NOMO-1 (cell line): ENCODE measurements around the gene MSI2.

Experiments used
- DNase-seq, 2 experiments: peaks; one replicate each; lab custom pipeline; 2025; ENCODE audit not compliant: unreplicated experiment in 2 of 2; lab: John Stamatoyannopoulos, UW

MSI2 gene

GRCh38 chr17:57544834-57545463 is 288.6 kb downstream of the MSI2 start:
- DNase-seq = no peak

- no peak for DNase-seq
Observed at GRCh38 chr17:57545731-57546342, 289.5 kb downstream of the MSI2 start.

- no peak for DNase-seq
Observed at GRCh38 chr17:57548421-57549410, 292.4 kb downstream of the MSI2 start.

- no peak for DNase-seq
Observed at GRCh38 chr17:57549468-57549867, 293.1 kb downstream of the MSI2 start.

GRCh38 chr17:57550016-57550415 is 293.7 kb downstream of the MSI2 start:
- no peak for DNase-seq

- no peak for DNase-seq
Observed at GRCh38 chr17:57550668-57551315, 294.5 kb downstream of the MSI2 start.

- DNase-seq = no peak
Observed at GRCh38 chr17:57551321-57552079, 295.2 kb downstream of the MSI2 start.

GRCh38 chr17:57552114-57552624 is 295.8 kb downstream of the MSI2 start:
- peak in 1 of 2 experiments; percentile 12 for DNase-seq

GRCh38 chr17:57553526-57553925 is 297.2 kb downstream of the MSI2 start:
- DNase-seq = peak; percentile 11 to 29

- DNase-seq = peak in 1 of 2 experiments; percentile 17
Observed at GRCh38 chr17:57553991-57554825, 297.9 kb downstream of the MSI2 start.

GRCh38 chr17:57554826-57555635 is 298.7 kb downstream of the MSI2 start:
- no peak for DNase-seq

- no peak for DNase-seq
Observed at GRCh38 chr17:57555636-57556175, 299.4 kb downstream of the MSI2 start.

- no peak for DNase-seq
Observed at GRCh38 chr17:57556320-57556719, 300.0 kb downstream of the MSI2 start.

- DNase-seq = no peak
Observed at GRCh38 chr17:57556977-57557376, 300.7 kb downstream of the MSI2 start.

GRCh38 chr17:57557416-57557815 is 301.1 kb downstream of the MSI2 start:
- no peak for DNase-seq

GRCh38 chr17:57557834-57558681 is 301.7 kb downstream of the MSI2 start:
- DNase-seq = peak; percentile 92 to 98

- DNase-seq = no peak
Observed at GRCh38 chr17:57559226-57559625, 302.9 kb downstream of the MSI2 start.
